DMS 273 (cell line): ENCODE measurements around the gene CYP2A6.
"Not testable (repeated sequence)": the region's sequence is repeated elsewhere in the genome, so short reads cannot be mapped to it uniquely, and the experiment has no call there.

Experiments
- DNase-seq: peaks from one replicate; lab custom pipeline; 2025; ENCODE audit not compliant: unreplicated experiment; lab: John Stamatoyannopoulos, UW

Gene CYP2A6

GRCh38 chr19:40846722-40847121 lies 3.5 kb downstream of the CYP2A6 start:
- not testable (repeated sequence) for DNase-seq

GRCh38 chr19:40843653-40844052 lies 6.6 kb downstream of the CYP2A6 start:
- DNase-seq: not testable (repeated sequence)

- not testable (repeated sequence) for DNase-seq
Measured at GRCh38 chr19:40842997-40843652, 7.1 kb downstream of the CYP2A6 start.

- not testable (repeated sequence) for DNase-seq
Measured at GRCh38 chr19:40842012-40842411, 8.2 kb downstream of the CYP2A6 start.

GRCh38 chr19:40838477-40838876 lies 11.8 kb downstream of the CYP2A6 start:
- DNase-seq: not testable (repeated sequence)

- no peak for DNase-seq
Measured at GRCh38 chr19:40836754-40837429, 13.4 kb downstream of the CYP2A6 start.

GRCh38 chr19:40833728-40834533 lies 16.3 kb downstream of the CYP2A6 start:
- not testable (repeated sequence) for DNase-seq

- DNase-seq: not testable (repeated sequence)
Measured at GRCh38 chr19:40832431-40832790, 17.8 kb downstream of the CYP2A6 start.

GRCh38 chr19:40831502-40832430 lies 18.5 kb downstream of the CYP2A6 start:
- peak; percentile 30 for DNase-seq

GRCh38 chr19:40830741-40831140 lies 19.5 kb downstream of the CYP2A6 start:
- not testable (repeated sequence) for DNase-seq

- DNase-seq: no peak
Measured at GRCh38 chr19:40829205-40829604, 21.0 kb downstream of the CYP2A6 start.

- no peak for DNase-seq
Measured at GRCh38 chr19:40827386-40828247, 22.6 kb downstream of the CYP2A6 start.

- not testable (repeated sequence) for DNase-seq
Measured at GRCh38 chr19:40826699-40827385, 23.4 kb downstream of the CYP2A6 start.

GRCh38 chr19:40826312-40826698 lies 23.9 kb downstream of the CYP2A6 start:
- DNase-seq: not testable (repeated sequence)

- DNase-seq: not testable (repeated sequence)
Measured at GRCh38 chr19:40825460-40826095, 24.7 kb downstream of the CYP2A6 start.

GRCh38 chr19:40824916-40825315 lies 25.3 kb downstream of the CYP2A6 start:
- DNase-seq: not testable (repeated sequence)

- not testable (repeated sequence) for DNase-seq
Measured at GRCh38 chr19:40822704-40823553, 27.3 kb downstream of the CYP2A6 start.

GRCh38 chr19:40822161-40822560 lies 28.1 kb downstream of the CYP2A6 start:
- DNase-seq: no peak
